ENCODE measurements around the gene CPT1A. TPM values are rescaled to one million over a fixed set of nuclear protein-coding genes. Genes with fewer than 3 reads are reported as not detected.

The CPT1A gene
- total RNA-seq, 1 donor from 2014 or later: 56.6 TPM

GRCh38 chr11:68804786-68805185, 36.9 kb downstream of the CPT1A start:
- no peak for ATAC-seq
- DNase-seq (ENCODE audit: low spot score): no peak

GRCh38 chr11:68803766-68804165, 38.0 kb downstream of the CPT1A start:
- no peak for DNase-seq (ENCODE audit: low spot score)
- no peak for ATAC-seq

DNA sequence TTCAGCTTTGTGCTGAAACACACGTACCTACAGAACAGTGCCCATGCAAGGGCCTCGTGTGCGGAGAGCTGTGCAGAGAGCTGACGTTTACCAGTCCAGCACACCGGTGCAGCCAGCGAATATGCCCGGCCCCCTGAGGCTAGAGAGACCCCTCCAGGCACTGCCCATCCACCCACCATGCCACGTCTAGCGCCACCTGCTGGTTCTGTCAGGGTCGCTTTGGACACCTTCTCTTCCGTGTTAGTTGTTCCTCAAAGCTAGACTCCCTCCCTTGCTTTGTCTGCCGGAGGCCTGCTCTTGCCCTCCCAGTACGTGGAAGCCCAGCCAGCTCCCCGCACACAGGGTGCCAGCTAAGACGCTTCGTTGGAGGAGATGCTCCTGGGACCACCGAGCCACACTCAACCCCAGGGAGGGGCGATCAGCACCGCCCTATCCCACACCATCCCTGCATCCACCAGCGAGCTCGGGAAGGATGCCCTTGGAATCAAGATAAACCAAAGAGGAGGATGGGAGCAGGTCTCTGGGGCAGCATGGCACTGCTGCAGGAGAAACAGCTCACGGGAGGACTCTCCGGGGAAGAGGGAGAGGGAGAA, 43.4 kb downstream of the CPT1A start:
- ATAC-seq (peak; percentile 60), DNase-seq (ENCODE audit: low spot score) (no peak)

DNA sequence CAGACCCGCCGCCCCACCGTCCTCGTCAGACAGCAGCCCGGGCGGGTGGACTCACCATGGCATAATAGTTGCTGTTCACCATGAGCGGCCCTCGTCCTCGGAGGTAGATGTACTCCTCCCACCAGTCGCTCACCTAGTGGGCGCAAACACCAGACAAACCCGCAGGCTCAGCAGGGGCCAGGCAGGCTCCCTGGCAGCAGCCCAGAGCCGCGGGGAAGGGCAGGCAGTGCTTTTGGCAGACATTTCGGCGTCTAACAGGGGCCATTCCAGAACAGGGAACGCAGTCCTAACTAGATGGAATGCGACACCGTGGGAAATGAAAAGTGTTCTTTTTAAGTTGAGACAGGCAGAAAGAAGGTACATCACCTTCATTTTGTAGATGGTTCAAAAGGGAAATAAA, 44.9 kb downstream of the CPT1A start:
- no peak for DNase-seq (ENCODE audit: low spot score)

GRCh38 chr11:68792400-68792966, 49.2 kb downstream of the CPT1A start:
- DNase-seq (ENCODE audit: low spot score): no peak
- peak; percentile 20 for ATAC-seq

More for the DNA sequence above, 44.9 kb downstream of the CPT1A start:
- peak; percentile 9 for ATAC-seq

DNA sequence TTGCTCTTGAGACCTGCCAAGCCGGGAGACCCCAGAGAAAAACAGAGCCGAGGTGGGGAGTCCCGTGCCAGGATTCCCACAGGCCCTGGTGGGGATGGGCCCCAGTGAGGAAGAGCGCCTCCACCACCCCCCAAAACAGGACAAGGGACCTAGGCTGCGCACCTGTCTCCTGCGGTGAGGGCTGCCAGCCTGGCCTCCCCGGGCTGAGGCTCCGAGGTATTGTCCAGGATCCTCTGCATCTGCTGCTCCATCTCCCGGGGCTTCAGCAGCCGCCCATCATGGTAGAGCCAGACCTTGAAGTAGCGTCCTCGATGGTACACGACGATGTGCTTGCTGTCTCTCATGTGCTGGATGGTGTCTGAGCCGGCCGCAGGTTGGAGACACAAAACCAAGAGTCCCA, 57.1 kb downstream of the CPT1A start:
- no peak for DNase-seq (ENCODE audit: low spot score)
- ATAC-seq: no peak

GRCh38 chr11:68783216-68783821, 58.4 kb downstream of the CPT1A start:
- DNase-seq (ENCODE audit: low spot score) (no peak), ATAC-seq (no peak)

DNA sequence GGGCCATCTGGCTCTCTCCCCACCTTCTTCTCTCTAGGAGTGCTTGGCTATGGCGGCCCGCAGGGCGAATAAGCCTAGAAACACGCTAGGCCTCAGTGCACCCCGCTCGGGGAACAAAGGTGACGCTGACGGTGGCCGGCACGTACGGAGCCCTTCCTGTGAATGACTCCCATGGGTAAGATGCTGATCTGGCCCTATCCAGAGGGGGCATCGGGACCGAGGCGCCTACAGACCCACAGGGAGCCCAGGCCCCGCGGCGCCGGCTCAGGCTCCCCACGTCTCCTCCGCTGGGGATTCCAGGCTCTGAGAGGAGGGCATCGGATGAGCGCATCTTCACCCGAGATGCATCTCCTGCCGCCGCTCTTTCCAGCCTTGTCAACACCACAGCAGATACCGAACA, 59.0 kb downstream of the CPT1A start:
- ATAC-seq (no peak), DNase-seq (ENCODE audit: low spot score) (no peak)

GRCh38 chr11:68780829-68781228, 60.9 kb downstream of the CPT1A start:
- DNase-seq (ENCODE audit: low spot score): no peak
- peak; percentile 72 for ATAC-seq

DNA sequence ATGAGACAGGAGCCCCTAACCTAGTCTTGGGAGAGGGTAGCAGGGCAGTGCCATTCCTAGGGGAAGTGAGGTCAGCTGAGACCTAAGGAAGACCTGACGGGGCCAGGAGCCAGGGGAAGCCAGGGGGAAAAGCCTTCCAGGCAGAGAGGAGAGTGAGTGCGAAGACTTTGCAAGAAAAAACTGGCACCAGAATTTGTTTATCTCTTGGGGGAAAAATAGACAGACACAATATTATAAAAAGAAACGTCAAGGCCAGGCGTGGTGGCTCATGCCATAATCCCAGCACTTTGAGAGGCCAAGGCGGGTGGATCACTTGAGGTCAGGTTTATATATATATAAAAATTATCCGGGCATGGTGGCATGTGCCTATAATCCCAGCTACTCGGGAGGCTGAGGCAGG, 63.5 kb downstream of the CPT1A start:
- ATAC-seq (no peak), DNase-seq (ENCODE audit: low spot score) (no peak)

DNA sequence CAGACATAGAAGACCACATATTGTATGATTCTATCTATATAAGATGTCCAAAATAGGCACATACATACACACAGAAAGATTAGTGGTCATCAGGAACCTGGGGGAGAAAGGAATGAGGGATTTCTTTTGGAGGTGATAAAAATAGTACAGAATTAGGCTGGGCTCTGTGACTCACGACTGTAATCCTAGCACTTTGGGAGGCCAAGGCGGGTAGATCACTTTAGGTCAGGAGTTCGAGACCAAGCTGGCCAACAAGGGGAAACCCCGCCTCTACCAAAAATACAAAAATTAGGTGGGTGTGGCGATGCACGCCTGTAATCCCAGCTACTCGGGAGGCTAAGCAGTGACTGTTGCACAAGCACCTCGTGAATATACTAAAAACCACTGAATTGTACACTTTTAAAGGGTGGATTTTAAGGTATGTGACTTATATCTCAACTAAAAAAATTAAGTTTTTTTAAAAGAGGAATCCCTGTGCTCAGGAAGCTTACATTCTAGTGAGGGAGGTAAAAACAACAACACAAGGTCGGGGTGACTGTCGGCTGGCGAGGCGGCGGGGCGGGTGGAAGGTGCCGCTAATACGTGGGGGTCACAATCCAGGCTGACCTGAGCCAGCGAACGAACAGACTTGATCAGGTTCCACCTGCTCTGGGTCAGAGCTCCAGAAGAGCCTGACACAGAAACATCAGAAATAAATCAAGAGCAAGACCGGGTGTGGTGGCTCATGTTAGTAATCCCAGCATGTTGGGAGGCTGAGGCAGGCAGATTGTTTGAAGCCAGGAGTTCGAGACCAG, 65.1 kb downstream of the CPT1A start:
- no peak for ATAC-seq
- no peak for DNase-seq (ENCODE audit: low spot score)

- no peak for DNase-seq (ENCODE audit: low spot score)
Observed at GRCh38 chr11:68775951-68776388, 65.7 kb downstream of the CPT1A start.

GRCh38 chr11:68774194-68774585, 67.5 kb downstream of the CPT1A start:
- no peak for DNase-seq (ENCODE audit: low spot score)
- ATAC-seq: no peak

More at GRCh38 chr11:68775951-68776388, 65.7 kb downstream of the CPT1A start:
- no peak for ATAC-seq

DNA sequence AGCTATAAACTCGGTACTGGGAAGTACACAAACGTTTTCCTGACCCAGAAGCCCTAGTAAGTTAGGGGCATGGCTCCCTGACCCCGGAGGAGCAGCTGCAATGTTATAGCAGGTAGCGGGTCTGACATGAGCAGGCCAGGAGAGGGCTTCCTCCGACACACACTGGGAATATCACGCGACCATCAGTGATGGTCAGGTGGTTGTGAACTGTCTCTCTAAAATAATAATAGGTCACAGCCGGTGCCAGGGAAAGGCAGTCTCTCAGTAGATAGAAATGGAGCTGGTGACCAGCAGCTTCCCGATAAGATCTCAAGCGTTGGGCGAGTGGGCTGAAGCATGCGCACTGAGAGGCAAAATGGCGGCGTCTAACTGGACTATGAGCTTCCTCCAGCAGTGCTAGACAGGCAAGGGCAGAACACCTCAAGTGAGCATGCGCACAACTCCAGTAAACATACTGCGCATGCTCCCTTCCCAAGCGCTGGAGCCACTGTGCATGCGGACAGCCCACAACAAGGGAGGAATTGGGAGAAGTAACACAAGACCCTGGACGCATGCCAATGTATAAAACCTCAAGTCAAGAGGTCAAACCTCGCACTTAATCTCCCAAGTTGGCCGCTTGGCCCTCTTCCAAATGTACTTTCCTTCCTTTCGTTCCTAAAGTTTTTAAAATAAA, 68.1 kb downstream of the CPT1A start:
- no peak for ATAC-seq
- DNase-seq (ENCODE audit: low spot score): no peak

DNA sequence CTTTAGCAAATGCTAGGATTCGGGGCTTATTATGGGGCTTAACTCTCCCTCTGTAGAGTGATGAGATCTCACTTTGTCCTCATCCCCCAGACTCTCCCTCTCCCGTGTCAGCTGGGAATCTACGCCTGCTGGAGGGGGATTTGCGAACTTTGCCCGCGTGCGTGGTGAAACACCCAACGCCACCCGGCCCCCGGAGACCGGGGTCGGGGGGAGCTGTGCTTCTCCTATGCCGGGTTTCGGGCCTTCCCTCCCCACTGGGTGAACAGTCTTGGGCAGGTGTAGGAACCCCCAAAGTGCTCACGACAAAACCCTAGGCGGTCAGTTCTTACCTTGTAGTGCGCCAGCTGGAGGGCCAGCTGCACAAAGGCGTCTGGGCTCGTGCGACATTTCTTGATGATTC, 68.8 kb downstream of the CPT1A start:
- DNase-seq (ENCODE audit: low spot score): no peak
- ATAC-seq: no peak

DNA sequence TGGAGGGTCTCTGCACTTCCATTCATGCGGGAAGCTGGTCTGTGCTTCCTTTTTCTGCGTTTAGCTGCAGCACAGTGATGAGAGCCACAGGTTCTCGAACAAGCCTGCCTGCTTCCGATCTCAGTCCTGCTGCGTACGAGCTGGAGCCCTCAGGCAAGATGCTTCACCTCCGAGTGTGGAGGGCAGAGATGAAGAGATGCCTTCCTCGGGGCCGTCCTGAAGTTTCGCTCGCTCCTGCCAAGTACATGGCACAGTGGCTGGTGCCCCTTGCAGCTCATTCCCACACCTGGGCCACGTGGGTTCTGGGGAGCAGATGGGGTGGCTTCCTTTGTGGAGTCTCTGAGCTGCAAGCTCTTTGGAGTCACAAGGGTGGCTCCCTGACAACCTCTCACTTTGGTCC, 70.9 kb downstream of the CPT1A start:
- no peak for ATAC-seq
- no peak for DNase-seq (ENCODE audit: low spot score)

GRCh38 chr11:68767672-68768071, 74.0 kb downstream of the CPT1A start:
- DNase-seq (ENCODE audit: low spot score) (no peak), ATAC-seq (no peak)

- no peak for DNase-seq (ENCODE audit: low spot score)
- no peak for ATAC-seq
Observed at GRCh38 chr11:68766786-68767185, 74.9 kb downstream of the CPT1A start.

- DNase-seq (ENCODE audit: low spot score) (no peak), ATAC-seq (no peak)
Observed at GRCh38 chr11:68764746-68765145, 77.0 kb downstream of the CPT1A start.

DNA sequence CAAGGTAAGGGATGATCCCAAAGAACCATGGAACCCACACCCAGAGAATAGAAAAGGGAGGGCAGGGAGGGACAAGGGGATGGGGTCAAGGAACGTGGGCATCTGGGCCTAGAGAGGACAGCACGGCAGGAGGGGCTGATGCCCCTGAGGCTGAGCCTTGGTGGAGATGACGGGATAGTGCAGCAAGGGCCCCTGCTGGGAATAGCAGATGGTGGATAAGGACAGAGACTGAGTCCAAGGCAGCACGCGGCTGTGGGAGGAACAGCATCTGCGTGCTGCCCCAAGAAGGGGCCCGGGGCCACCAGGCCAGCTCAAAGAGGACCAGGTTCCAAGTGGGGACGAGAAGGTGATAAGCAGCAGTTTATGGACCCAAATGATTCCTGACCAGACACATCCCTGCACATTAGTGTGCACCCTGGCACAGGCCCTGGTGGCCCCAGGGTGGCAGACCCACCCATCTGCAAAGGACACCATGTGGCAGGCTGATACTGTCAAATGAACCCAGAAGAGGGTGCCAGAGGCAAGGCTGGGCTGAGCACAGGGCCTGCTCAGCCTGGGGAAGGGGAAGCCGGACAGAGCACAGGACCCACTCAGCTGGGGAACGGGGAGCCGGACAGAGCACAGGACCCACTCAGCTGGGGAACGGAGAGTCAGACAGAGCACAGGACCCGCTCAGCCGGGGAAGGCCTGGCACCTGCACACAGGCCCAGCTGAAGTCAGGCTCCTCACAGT, 77.6 kb downstream of the CPT1A start:
- ATAC-seq (peak; percentile 37), DNase-seq (ENCODE audit: low spot score) (no peak)
